ENCODE data around the gene PHF13. TPM values are rescaled to one million over a fixed set of nuclear protein-coding genes. Genes with fewer than 3 reads are reported as not detected.
A peak's percentile ranks its signal among the peaks of the same experiment; 100 is the strongest.

The PHF13 gene
- total and polyA plus RNA-seq, 11 donors, result 2.9 to 11.2 (median 7.8) TPM

DNA sequence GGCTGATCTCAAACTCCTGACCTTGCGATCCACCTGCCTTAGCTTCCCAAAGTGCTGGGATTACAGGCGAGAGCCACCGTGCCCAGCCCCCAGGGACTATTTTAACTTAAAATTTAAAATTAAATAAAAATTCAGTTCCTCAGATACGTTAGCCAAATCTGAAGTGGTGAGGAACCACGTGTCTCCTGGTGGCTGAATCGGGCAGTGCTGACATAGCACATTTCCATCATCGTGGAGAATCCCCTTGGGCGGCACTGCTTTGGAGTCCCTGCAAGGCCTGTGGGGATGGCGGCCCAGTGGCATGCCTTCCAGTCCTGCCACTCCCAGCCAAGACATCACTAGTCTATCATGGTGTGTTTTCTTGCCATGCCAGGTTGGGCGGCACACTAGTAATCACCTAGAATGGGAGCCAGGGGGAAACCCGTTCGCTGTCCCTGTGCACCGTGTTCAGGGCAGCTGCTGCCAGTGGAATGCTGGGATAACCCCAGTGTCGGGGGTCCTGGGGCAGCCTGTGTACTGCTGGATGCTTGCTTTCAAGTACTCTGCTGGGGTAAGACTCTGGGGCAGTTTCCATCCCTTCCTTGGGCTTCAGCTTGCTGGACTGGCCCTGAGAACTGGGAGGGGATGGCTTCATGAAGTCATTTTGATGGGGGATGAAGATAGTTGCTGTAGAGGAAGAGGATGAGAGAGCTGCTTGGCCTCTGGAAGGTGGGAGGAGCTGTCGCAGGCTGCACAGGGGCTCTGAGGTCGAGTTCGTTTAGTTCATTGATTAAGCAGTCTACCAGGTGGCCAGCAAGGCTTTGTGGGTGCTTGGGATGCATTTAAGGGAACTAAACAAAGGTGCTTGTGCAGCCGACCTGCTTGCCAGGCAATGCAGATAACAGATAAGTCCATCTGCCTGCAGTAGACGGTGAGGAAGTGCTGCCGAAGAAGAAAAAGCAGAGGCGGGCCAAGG is 29.1 kb upstream of the PHF13 start:
- peaks cover 6 to 83% (median 51%) of the 10 kb centered on the region in 12 donors for H3K4me1 ChIP-seq
- H3K4me3 ChIP-seq, result no peak overlapping the region
- intact Hi-C loops (cut with DNase I), result no loop called here
- peaks cover 0 to 30% (median 20%) of the 10 kb centered on the region in 9 donors for H3K36me3 ChIP-seq
- no peaks in the 10 kb centered on the region for H3K9me3 ChIP-seq
- no peak for ATAC-seq
- H3K27ac ChIP-seq, result no peak overlapping the region
- WGBS, 4 donors, result 68 to 73% (median 70%) methylated on average over 21 of the region's 21 CpGs
- DNase-seq, result no peak
- no peak for TF ChIP-seq POLR2A (IDR thresholded peaks at IDR 0.05)
- TF ChIP-seq, protein P1, sequence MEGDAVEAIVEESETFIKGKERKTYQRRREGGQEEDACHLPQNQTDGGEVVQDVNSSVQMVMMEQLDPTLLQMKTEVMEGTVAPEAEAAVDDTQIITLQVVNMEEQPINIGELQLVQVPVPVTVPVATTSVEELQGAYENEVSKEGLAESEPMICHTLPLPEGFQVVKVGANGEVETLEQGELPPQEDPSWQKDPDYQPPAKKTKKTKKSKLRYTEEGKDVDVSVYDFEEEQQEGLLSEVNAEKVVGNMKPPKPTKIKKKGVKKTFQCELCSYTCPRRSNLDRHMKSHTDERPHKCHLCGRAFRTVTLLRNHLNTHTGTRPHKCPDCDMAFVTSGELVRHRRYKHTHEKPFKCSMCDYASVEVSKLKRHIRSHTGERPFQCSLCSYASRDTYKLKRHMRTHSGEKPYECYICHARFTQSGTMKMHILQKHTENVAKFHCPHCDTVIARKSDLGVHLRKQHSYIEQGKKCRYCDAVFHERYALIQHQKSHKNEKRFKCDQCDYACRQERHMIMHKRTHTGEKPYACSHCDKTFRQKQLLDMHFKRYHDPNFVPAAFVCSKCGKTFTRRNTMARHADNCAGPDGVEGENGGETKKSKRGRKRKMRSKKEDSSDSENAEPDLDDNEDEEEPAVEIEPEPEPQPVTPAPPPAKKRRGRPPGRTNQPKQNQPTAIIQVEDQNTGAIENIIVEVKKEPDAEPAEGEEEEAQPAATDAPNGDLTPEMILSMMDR (IDR thresholded peaks at IDR 0.05), result no peak
- H3K27me3 ChIP-seq, result no peaks in the 10 kb centered on the region

DNA sequence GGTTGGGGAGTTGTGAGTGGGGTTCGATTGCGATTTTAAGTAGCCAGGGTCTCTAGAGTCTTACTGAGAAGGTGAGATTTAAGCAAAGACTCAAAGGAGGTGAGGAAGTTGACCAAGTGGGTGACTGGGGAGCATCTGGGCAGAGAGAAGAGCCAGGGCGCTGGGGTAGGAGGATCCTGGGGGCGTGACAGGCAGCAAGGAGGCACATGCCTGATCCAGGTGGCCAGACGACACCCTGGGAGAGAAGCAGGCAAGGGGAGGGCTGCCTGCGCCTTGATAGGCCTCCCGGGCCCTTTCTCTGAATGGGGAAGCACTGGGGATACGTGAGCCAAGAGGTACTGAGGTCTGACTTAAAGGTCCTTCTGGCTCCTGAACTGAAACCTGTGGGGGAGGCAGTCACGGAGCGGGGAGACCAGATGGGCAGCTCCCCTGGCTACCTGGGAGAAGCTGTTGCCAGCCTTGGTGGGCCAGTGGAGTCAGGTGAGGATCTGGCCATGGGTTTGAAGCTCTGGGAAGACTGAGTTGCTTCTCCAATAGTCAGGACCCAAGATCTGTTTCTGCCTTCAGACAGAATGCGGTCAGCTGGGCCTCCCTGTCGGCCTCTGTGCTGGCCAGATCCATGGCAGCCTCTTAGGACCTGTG is 28.3 kb upstream of the PHF13 start:
- 80 to 88% (median 85%) methylated on average over 12 of the region's 12 CpGs for WGBS, 4 donors
- Histone ChIP-seq H3K4me1 (peaks cover 6 to 89% (median 57%) of the 10 kb centered on the region in 12 donors), H3K4me3 (no peak overlapping the region), H3K27me3 (no peaks in the 10 kb centered on the region), H3K36me3 (peaks cover 0 to 38% (median 28%) of the 10 kb centered on the region in 9 donors), H3K9me3 (no peaks in the 10 kb centered on the region), H3K27ac (no peak overlapping the region)
- intact Hi-C loops (cut with DNase I), result no loop called here
- TF ChIP-seq POLR2A (IDR thresholded peaks at IDR 0.05), result no peak
- TF ChIP-seq, protein P1 (IDR thresholded peaks at IDR 0.05), result no peak
- no peak for DNase-seq
- no peak for ATAC-seq

DNA sequence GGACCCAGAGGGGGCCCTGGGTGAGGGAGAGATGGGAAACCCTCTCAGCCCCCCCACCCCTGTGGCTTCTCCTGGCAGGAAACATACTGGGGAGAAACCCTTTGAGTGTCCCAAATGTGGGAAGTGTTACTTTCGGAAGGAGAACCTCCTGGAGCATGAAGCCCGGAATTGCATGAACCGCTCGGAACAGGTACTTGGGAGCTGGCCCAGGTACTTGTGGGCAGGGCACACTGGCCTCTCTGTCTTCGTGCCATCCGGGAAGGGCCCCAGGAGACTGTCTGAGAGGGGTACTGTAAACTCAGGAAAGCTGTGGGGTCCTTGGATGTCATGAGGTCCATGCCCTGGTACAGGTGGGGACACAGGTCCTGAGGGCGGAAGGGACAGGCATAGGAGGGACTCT is 27.7 kb upstream of the PHF13 start:
- no peak for DNase-seq
- intact Hi-C loops (cut with DNase I), result no loop called here

More for the DNA sequence above, 27.7 kb upstream of the PHF13 start:
- Histone ChIP-seq H3K4me1 (peaks cover 2 to 88% (median 53%) of the 10 kb centered on the region in 12 donors), H3K4me3 (no peak overlapping the region), H3K36me3 (peaks cover 0 to 44% (median 35%) of the 10 kb centered on the region in 9 donors), H3K9me3 (no peaks in the 10 kb centered on the region), H3K27ac (peak overlapping the region in 3 of 12 donors; percentile 55 to 73 (median 58)), H3K27me3 (no peaks in the 10 kb centered on the region)
- ATAC-seq, result no peak
- no peak for TF ChIP-seq POLR2A (IDR thresholded peaks at IDR 0.05)
- TF ChIP-seq, protein P1 (IDR thresholded peaks at IDR 0.05), result no peak
- WGBS, 4 donors, result 69 to 89% (median 77%) methylated on average over 6 to 7 of the region's 7 CpGs

All from heart left ventricle (tissue), 16 donors.